ENCODE measurements around the gene FN1.

The FN1 gene

DNA sequence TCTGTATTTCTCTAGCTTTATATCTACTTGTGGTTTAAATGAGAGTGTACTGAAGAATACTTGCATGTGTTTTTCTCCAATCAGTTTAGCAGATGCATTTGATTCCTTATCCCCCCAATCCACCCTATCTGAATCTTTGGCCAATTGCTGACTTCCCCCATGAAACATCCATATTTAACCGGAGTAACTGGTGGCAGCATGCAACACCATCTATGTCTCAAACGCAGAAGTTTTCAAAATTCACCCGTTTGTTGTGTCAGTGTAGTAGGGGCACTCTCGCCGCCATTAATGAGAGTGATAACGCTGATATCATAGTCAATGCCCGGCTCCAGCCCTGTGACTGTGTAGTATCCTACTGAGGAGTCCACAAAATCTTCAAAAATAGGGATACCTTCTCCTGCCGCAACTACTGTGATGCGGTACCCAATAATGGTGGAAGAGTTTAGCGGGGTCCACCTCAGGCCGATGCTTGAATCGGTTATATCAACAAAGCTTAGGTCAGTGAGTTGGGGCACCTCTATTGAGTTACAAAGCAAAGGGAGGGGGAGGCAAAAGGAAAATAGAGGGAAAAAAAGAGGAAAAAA, 43.1 kb downstream of the FN1 start:
- no peak for TF ChIP-seq JUND (IDR thresholded peaks at IDR 0.05; ENCODE audit: low read depth)
- DNase-seq (ENCODE audit: low read depth in 1 of 2, low spot score in 1 of 2), result no peak
- in situ Hi-C loops (cut with HindIII; ENCODE audit: low pct_unique_long_range_greater_than_20kb, low sequenced_read_pairs), result no loop called here

- no peak for TF ChIP-seq JUND (IDR thresholded peaks at IDR 0.05; ENCODE audit: low read depth)
- in situ Hi-C loops (cut with HindIII; ENCODE audit: low pct_unique_long_range_greater_than_20kb, low sequenced_read_pairs), result no loop called here
- no peak for DNase-seq (ENCODE audit: low read depth in 1 of 2, low spot score in 1 of 2)
Observed at GRCh38 chr2:215392164-215392563, 43.7 kb downstream of the FN1 start.

- no peak for DNase-seq (ENCODE audit: low read depth in 1 of 2, low spot score in 1 of 2)
- TF ChIP-seq JUND (IDR thresholded peaks at IDR 0.05; ENCODE audit: low read depth), result no peak
- in situ Hi-C loops (cut with HindIII; ENCODE audit: low pct_unique_long_range_greater_than_20kb, low sequenced_read_pairs), result no loop called here
Observed at GRCh38 chr2:215391531-215391930, 44.3 kb downstream of the FN1 start.

- no peak for DNase-seq (ENCODE audit: low read depth in 1 of 2, low spot score in 1 of 2)
- in situ Hi-C loops (cut with HindIII; ENCODE audit: low pct_unique_long_range_greater_than_20kb, low sequenced_read_pairs), result no loop called here
- no peak for TF ChIP-seq JUND (IDR thresholded peaks at IDR 0.05; ENCODE audit: low read depth)
Observed at GRCh38 chr2:215390550-215390913, 45.3 kb downstream of the FN1 start.

- DNase-seq (ENCODE audit: low read depth in 1 of 2, low spot score in 1 of 2), result no peak
- no peak for TF ChIP-seq JUND (IDR thresholded peaks at IDR 0.05; ENCODE audit: low read depth)
- in situ Hi-C loops (cut with HindIII; ENCODE audit: low pct_unique_long_range_greater_than_20kb, low sequenced_read_pairs), result no loop called here
Observed at GRCh38 chr2:215388002-215388728, 47.7 kb downstream of the FN1 start.

DNA sequence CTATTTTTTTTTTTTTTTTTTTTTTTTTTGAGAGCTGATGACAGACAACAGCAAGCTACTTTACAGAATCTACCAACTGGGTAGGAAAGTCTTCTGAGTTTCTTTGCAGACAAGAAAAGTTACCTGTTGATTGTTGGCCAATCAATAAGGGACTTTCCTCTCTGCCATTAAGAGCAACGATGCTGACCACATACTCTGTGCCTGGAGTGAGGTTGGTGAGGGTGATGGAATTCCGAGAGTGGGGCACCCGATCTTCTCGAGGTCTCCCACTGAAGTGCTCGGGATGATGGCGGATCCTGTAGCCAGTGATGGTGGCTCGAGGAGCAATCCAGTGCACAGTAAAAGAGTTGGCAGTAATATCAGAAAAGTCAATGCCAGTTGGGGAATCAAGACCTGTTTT, 49.3 kb downstream of the FN1 start:
- no peak for DNase-seq (ENCODE audit: low read depth in 1 of 2, low spot score in 1 of 2)
- no peak for TF ChIP-seq JUND (IDR thresholded peaks at IDR 0.05; ENCODE audit: low read depth)
- in situ Hi-C loops (cut with HindIII; ENCODE audit: low pct_unique_long_range_greater_than_20kb, low sequenced_read_pairs), result no loop called here

- no peak for DNase-seq (ENCODE audit: low read depth in 1 of 2, low spot score in 1 of 2)
- no peak for TF ChIP-seq JUND (IDR thresholded peaks at IDR 0.05; ENCODE audit: low read depth)
- in situ Hi-C loops (cut with HindIII; ENCODE audit: low pct_unique_long_range_greater_than_20kb, low sequenced_read_pairs), result no loop called here
Observed at GRCh38 chr2:215384710-215385109, 51.2 kb downstream of the FN1 start.

DNA sequence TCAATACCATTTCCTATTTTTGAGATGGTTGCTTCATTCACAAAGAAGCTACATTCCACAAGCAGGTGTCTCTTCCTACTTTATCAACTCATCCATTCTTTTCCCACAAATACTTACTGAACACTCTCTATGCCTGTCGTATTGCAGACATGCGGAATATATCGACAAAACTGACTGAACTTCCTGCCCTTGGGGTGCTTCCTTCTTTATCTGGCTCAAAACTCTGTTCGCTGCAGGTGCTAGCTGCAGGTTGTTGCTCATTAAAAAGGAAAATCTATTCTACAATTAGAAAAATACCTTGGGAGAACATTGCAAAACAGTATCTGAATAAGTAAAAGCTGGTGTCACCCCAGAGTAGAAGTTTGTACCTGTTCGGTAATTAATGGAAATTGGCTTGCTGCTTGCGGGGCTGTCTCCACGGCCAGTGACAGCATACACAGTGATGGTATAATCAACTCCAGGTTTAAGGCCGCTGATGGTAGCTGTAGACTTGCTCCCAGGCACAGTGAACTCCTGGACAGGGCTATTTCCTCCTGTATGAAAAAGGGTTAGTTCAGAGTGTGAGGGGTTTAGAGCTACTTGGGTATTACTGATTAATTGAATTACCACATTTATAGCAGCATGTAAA, 52.1 kb downstream of the FN1 start:
- in situ Hi-C loops (cut with HindIII; ENCODE audit: low pct_unique_long_range_greater_than_20kb, low sequenced_read_pairs), result no loop called here
- no peak for TF ChIP-seq JUND (IDR thresholded peaks at IDR 0.05; ENCODE audit: low read depth)
- DNase-seq (ENCODE audit: low read depth in 1 of 2, low spot score in 1 of 2), result no peak

DNA sequence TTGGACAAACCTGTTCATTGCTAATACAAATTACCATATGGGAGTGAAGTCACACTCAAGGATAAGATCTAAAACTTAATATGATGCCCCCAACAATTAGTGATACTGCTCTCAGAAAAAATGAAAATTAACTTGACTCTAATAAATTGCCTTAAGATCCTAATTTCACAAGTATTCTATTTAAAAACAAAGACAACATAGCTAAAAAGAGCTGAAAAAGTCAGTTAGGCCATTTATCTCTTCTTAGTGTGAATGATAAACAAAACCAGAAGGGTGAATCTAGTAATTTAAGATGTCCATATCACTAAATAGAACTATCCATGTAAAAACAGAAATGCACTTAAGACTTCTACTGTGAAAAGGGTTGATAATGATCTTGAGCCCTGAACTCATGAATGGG, 53.4 kb downstream of the FN1 start:
- in situ Hi-C loops (cut with HindIII; ENCODE audit: low pct_unique_long_range_greater_than_20kb, low sequenced_read_pairs), result no loop called here
- no peak for DNase-seq (ENCODE audit: low read depth in 1 of 2, low spot score in 1 of 2)

DNA sequence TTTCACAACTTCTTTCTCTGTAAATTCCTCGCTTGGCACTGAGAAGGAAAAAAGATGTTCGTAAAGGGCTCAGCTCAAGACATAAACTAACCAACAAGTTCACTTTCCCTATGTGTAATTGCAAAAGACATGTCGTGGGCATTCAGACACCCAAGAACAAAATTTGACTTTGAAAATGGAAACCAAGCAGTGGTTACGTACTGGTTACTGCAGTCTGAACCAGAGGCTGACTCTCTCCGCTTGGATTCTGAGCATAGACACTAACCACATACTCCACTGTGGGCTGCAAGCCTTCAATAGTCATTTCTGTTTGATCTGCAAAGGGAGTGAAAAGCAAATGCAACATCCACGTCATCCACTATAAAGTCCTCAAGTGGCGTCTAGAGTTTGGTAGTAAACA, 53.9 kb downstream of the FN1 start:
- TF ChIP-seq JUND (IDR thresholded peaks at IDR 0.05; ENCODE audit: low read depth), result no peak
- DNase-seq (ENCODE audit: low read depth in 1 of 2, low spot score in 1 of 2), result no peak
- in situ Hi-C loops (cut with HindIII; ENCODE audit: low pct_unique_long_range_greater_than_20kb, low sequenced_read_pairs), result no loop called here

More for the DNA sequence above, 53.4 kb downstream of the FN1 start:
- TF ChIP-seq JUND (IDR thresholded peaks at IDR 0.05; ENCODE audit: low read depth), result no peak

DNA sequence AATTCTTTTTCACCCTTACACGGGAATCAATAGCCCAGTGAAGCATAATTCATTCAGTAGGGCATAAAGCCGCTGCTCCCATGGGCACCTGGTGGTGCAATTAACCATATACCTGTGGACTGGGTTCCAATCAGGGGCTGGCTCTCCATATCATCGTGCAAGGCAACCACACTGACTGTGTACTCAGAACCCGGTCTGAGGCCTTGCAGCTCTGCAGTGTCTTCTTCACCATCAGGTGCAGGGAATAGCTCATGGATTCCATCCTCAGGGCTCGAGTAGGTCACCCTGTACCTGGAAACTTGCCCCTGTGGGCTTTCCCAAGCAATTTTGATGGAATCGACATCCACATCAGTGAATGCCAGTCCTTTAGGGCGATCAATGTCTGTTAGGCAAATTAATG, 55.2 kb downstream of the FN1 start:
- no peak for TF ChIP-seq JUND (IDR thresholded peaks at IDR 0.05; ENCODE audit: low read depth)
- in situ Hi-C loops (cut with HindIII; ENCODE audit: low pct_unique_long_range_greater_than_20kb, low sequenced_read_pairs), result no loop called here

DNA sequence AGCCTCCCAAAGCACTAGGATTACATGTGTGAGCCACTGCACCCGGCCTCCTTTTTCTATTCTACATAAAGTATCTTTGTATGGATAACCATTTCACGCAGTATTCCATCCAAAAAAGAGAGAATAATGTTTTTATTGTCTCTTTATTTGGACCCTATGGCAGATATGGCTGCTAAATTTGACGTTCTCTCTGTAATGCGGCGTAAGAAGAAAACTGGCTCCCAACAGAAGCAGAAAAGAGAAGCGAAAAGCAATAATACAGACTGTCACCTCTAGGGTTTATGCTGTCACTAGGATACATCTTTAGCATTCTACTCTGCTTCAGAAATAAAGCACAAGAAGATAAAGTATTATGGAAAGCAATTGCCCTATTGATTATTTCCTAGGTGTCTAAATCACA, 55.9 kb downstream of the FN1 start:
- in situ Hi-C loops (cut with HindIII; ENCODE audit: low pct_unique_long_range_greater_than_20kb, low sequenced_read_pairs), result no loop called here
- no peak for DNase-seq (ENCODE audit: low read depth in 1 of 2, low spot score in 1 of 2)
- TF ChIP-seq JUND (IDR thresholded peaks at IDR 0.05; ENCODE audit: low read depth), result no peak

More for the DNA sequence above, 55.2 kb downstream of the FN1 start:
- no peak for DNase-seq (ENCODE audit: low read depth in 1 of 2, low spot score in 1 of 2)

DNA sequence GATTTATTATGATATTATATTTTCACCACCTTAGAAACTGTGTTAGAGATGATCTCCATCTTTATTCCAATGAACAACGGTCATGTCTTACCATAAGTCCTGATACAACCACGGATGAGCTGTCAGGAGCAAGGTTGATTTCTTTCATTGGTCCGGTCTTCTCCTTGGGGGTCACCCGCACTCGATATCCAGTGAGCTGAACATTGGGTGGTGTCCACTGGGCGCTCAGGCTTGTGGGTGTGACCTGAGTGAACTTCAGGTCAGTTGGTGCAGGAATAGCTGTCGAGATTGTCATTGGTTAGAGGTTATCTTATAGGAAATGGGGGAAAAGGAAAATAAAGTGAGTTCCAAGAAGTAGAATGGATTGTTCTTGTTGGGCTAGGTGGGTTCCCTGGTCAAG, 56.8 kb downstream of the FN1 start:
- in situ Hi-C loops (cut with HindIII; ENCODE audit: low pct_unique_long_range_greater_than_20kb, low sequenced_read_pairs), result no loop called here
- no peak for DNase-seq (ENCODE audit: low read depth in 1 of 2, low spot score in 1 of 2)
- TF ChIP-seq JUND (IDR thresholded peaks at IDR 0.05; ENCODE audit: low read depth), result no peak
